ENCODE results near the gene PDE9A.
"Not testable (repeated sequence)": the region's sequence is repeated elsewhere in the genome, so short reads cannot be mapped to it uniquely, and the experiment has no call there.

PDE9A gene

DNA sequence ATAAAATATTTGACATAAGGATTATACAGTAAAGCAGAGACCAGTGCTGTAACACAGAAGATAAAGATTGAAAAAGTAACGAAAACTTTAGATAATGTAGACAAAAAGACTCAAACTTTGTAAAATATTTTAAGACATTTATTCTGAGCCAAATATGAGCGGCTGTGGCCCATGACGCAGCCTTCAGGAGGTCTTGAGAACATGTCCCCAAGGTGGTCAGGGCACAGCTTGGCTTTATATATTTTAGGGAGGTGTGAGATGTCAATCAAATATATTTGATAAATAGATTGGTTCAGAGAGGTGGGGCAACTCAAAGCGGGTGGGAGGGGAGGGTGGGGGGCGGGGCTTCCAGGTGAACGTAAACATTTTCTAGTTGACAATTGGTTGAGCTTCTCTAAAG, 144.7 kb downstream of the PDE9A start:
- no peak for DNase-seq (ENCODE audit: low read depth, low spot score)
- H3K4me3 ChIP-seq (ENCODE audit: low read length): no peak overlapping the region
- no peaks in the 10 kb centered on the region for H3K36me3 ChIP-seq (ENCODE audit: control insufficient read depth, insufficient read depth, low read length)
- H3K4me1 ChIP-seq (ENCODE audit: control insufficient read depth, insufficient read depth, low read length): peaks cover 7% of the 10 kb centered on the region
- no peak overlapping the region for H3K27ac ChIP-seq (ENCODE audit: low read length)
- no CpG with 5 or more reads among the region's 6 CpGs for WGBS (ENCODE audit: insufficient coverage, insufficient read length)
- H3K9me3 ChIP-seq (ENCODE audit: control insufficient read depth, insufficient read depth, low read length): no peaks in the 10 kb centered on the region
- no peaks in the 10 kb centered on the region for H3K27me3 ChIP-seq (ENCODE audit: control insufficient read depth, insufficient read depth, low read length)

GRCh38 chr21:42799516-42799915, 146.1 kb downstream of the PDE9A start:
- 100% methylated on average over 3 of the region's 9 CpGs for WGBS (ENCODE audit: insufficient coverage, insufficient read length)
- no peak for DNase-seq (ENCODE audit: low read depth, low spot score)
- H3K4me1 ChIP-seq (ENCODE audit: control insufficient read depth, insufficient read depth, low read length): peaks cover 5% of the 10 kb centered on the region

DNA sequence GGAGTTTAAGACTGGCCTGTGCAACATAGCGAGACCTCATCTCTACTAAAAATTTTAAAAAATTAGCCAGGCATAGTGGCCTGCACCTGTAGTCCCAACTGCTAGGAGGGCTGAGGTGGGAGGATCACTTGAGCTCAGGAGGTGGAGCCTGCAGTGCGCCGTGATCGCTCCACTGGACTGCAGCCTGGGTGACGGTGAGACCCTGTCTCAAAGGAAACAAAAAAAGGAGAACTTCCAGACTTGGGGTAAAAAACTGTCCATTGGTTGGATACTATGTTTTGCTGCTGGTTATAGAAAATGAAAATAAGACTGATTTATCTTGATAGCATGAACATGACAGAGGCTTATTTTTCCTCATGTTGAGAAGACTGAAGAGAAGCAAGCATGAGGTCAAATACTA, 146.5 kb downstream of the PDE9A start:
- Histone ChIP-seq H3K9me3 (ENCODE audit: control insufficient read depth, insufficient read depth, low read length) (no peaks in the 10 kb centered on the region), H3K4me3 (ENCODE audit: low read length) (no peak overlapping the region), H3K27me3 (ENCODE audit: control insufficient read depth, insufficient read depth, low read length) (no peaks in the 10 kb centered on the region), H3K4me1 (ENCODE audit: control insufficient read depth, insufficient read depth, low read length) (peaks cover 2% of the 10 kb centered on the region; the same call in 1 of the 2 replicates), H3K27ac (ENCODE audit: low read length) (no peak overlapping the region), H3K36me3 (ENCODE audit: control insufficient read depth, insufficient read depth, low read length) (no peaks in the 10 kb centered on the region)
- no peak for DNase-seq (ENCODE audit: low read depth, low spot score)
- WGBS (ENCODE audit: insufficient coverage, insufficient read length): no CpG with 5 or more reads among the region's 5 CpGs

More at GRCh38 chr21:42799516-42799915, 146.1 kb downstream of the PDE9A start:
- no peaks in the 10 kb centered on the region for H3K9me3 ChIP-seq (ENCODE audit: control insufficient read depth, insufficient read depth, low read length)
- no peak overlapping the region for H3K27ac ChIP-seq (ENCODE audit: low read length)
- H3K27me3 ChIP-seq (ENCODE audit: control insufficient read depth, insufficient read depth, low read length): no peaks in the 10 kb centered on the region
- H3K4me3 ChIP-seq (ENCODE audit: low read length): no peak overlapping the region
- no peaks in the 10 kb centered on the region for H3K36me3 ChIP-seq (ENCODE audit: control insufficient read depth, insufficient read depth, low read length)

GRCh38 chr21:42801616-42802015, 148.2 kb downstream of the PDE9A start:
- H3K4me3 ChIP-seq (ENCODE audit: low read length); H3K36me3 ChIP-seq (ENCODE audit: control insufficient read depth, insufficient read depth, low read length); DNase-seq (ENCODE audit: low read depth, low spot score); H3K27me3 ChIP-seq (ENCODE audit: control insufficient read depth, insufficient read depth, low read length); H3K9me3 ChIP-seq (ENCODE audit: control insufficient read depth, insufficient read depth, low read length); H3K4me1 ChIP-seq (ENCODE audit: control insufficient read depth, insufficient read depth, low read length); H3K27ac ChIP-seq (ENCODE audit: low read length): not testable (repeated sequence)
- WGBS (ENCODE audit: insufficient coverage, insufficient read length): 100% methylated on average over 3 of the region's 6 CpGs

GRCh38 chr21:42806509-42807140, 153.2 kb downstream of the PDE9A start:
- no peak for DNase-seq (ENCODE audit: low read depth, low spot score)
- H3K4me3 ChIP-seq (ENCODE audit: low read length): no peak overlapping the region
- H3K4me1 ChIP-seq (ENCODE audit: control insufficient read depth, insufficient read depth, low read length): no peaks in the 10 kb centered on the region; the same call in 1 of the 2 replicates
- H3K36me3 ChIP-seq (ENCODE audit: control insufficient read depth, insufficient read depth, low read length): no peaks in the 10 kb centered on the region
- WGBS (ENCODE audit: insufficient coverage, insufficient read length): no CpG with 5 or more reads among the region's 14 CpGs
- no peaks in the 10 kb centered on the region for H3K9me3 ChIP-seq (ENCODE audit: control insufficient read depth, insufficient read depth, low read length)
- H3K27me3 ChIP-seq (ENCODE audit: control insufficient read depth, insufficient read depth, low read length): no peaks in the 10 kb centered on the region
- H3K27ac ChIP-seq (ENCODE audit: low read length): no peak overlapping the region

- not testable (repeated sequence) for H3K27ac ChIP-seq (ENCODE audit: low read length); H3K4me3 ChIP-seq (ENCODE audit: low read length); H3K4me1 ChIP-seq (ENCODE audit: control insufficient read depth, insufficient read depth, low read length); H3K36me3 ChIP-seq (ENCODE audit: control insufficient read depth, insufficient read depth, low read length); H3K27me3 ChIP-seq (ENCODE audit: control insufficient read depth, insufficient read depth, low read length); H3K9me3 ChIP-seq (ENCODE audit: control insufficient read depth, insufficient read depth, low read length); DNase-seq (ENCODE audit: low read depth, low spot score)
- WGBS (ENCODE audit: insufficient coverage, insufficient read length): no CpG with 5 or more reads among the region's 16 CpGs
Observed at GRCh38 chr21:42807293-42807895, 154.0 kb downstream of the PDE9A start.

DNA sequence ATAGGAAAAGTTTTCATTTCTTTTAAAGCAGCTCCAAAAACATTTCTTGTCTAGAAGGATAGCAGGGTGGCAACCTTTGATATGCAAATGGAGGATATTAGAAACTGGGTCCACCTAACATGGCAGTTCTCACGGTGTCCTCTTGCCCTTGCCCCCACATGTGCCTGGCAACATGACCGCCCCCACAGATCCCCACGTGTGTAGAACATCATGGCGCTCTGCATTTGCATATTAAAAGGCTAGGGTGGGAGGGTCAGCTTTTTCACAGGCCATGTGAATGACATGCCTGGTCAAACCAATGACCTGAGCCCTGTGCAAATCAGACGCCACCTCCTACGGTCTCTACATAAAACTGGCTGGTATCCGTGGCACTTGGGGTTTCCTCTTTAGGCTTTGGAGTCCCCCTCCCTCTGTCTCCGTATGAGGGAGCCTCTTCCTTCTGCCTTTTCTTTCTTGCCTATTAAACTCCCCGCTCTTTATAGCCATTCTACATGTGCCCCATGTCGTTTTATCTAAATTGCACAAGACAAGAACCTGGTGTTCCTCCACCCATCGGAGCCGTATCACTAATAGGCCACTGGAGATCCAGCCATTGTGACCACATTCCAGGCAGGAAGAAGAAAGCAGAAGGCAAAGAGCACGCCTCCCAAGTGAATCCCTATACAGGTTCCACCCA, 154.7 kb downstream of the PDE9A start:
- DNase-seq (ENCODE audit: low read depth, low spot score): no peak
- Histone ChIP-seq H3K9me3 (ENCODE audit: control insufficient read depth, insufficient read depth, low read length) (no peaks in the 10 kb centered on the region), H3K36me3 (ENCODE audit: control insufficient read depth, insufficient read depth, low read length) (no peaks in the 10 kb centered on the region), H3K27me3 (ENCODE audit: control insufficient read depth, insufficient read depth, low read length) (no peaks in the 10 kb centered on the region), H3K4me3 (ENCODE audit: low read length) (no peak overlapping the region), H3K4me1 (ENCODE audit: control insufficient read depth, insufficient read depth, low read length) (no peaks in the 10 kb centered on the region), H3K27ac (ENCODE audit: low read length) (no peak overlapping the region)
- no CpG with 5 or more reads among the region's 13 CpGs for WGBS (ENCODE audit: insufficient coverage, insufficient read length)

- no peaks in the 10 kb centered on the region for H3K27me3 ChIP-seq (ENCODE audit: control insufficient read depth, insufficient read depth, low read length)
- H3K36me3 ChIP-seq (ENCODE audit: control insufficient read depth, insufficient read depth, low read length): no peaks in the 10 kb centered on the region
- H3K4me3 ChIP-seq (ENCODE audit: low read length): no peak overlapping the region
- H3K27ac ChIP-seq (ENCODE audit: low read length): no peak overlapping the region
- DNase-seq (ENCODE audit: low read depth, low spot score): no peak
- H3K4me1 ChIP-seq (ENCODE audit: control insufficient read depth, insufficient read depth, low read length): no peaks in the 10 kb centered on the region
- WGBS (ENCODE audit: insufficient coverage, insufficient read length): no CpG with 5 or more reads among the region's 7 CpGs
- H3K9me3 ChIP-seq (ENCODE audit: control insufficient read depth, insufficient read depth, low read length): no peaks in the 10 kb centered on the region
Observed at GRCh38 chr21:42809171-42809570, 155.8 kb downstream of the PDE9A start.

GRCh38 chr21:42809577-42810475, 156.4 kb downstream of the PDE9A start:
- no peak overlapping the region for H3K27ac ChIP-seq (ENCODE audit: low read length)
- H3K4me3 ChIP-seq (ENCODE audit: low read length): no peak overlapping the region
- WGBS (ENCODE audit: insufficient coverage, insufficient read length): no CpG with 5 or more reads among the region's 18 CpGs
- no peaks in the 10 kb centered on the region for H3K9me3 ChIP-seq (ENCODE audit: control insufficient read depth, insufficient read depth, low read length)
- H3K36me3 ChIP-seq (ENCODE audit: control insufficient read depth, insufficient read depth, low read length): no peaks in the 10 kb centered on the region
- no peaks in the 10 kb centered on the region for H3K4me1 ChIP-seq (ENCODE audit: control insufficient read depth, insufficient read depth, low read length)
- no peak for DNase-seq (ENCODE audit: low read depth, low spot score)
- no peaks in the 10 kb centered on the region for H3K27me3 ChIP-seq (ENCODE audit: control insufficient read depth, insufficient read depth, low read length)

GRCh38 chr21:42811960-42812359, 158.5 kb downstream of the PDE9A start:
- no peak overlapping the region for H3K27ac ChIP-seq (ENCODE audit: low read length)
- H3K9me3 ChIP-seq (ENCODE audit: control insufficient read depth, insufficient read depth, low read length): no peaks in the 10 kb centered on the region; the same call in 1 of the 2 replicates
- no peaks in the 10 kb centered on the region for H3K36me3 ChIP-seq (ENCODE audit: control insufficient read depth, insufficient read depth, low read length)
- DNase-seq (ENCODE audit: low read depth, low spot score): no peak
- no peaks in the 10 kb centered on the region for H3K4me1 ChIP-seq (ENCODE audit: control insufficient read depth, insufficient read depth, low read length)
- no CpG with 5 or more reads among the region's 6 CpGs for WGBS (ENCODE audit: insufficient coverage, insufficient read length)
- H3K4me3 ChIP-seq (ENCODE audit: low read length): no peak overlapping the region
- no peaks in the 10 kb centered on the region for H3K27me3 ChIP-seq (ENCODE audit: control insufficient read depth, insufficient read depth, low read length)

Data from iPS DF 6.9 (cell line).